ENCODE data around the gene EWSR1. TPM values are rescaled to one million over a fixed set of nuclear protein-coding genes. Genes with fewer than 3 reads are reported as not detected.

EWSR1 gene
- total RNA-seq, 1 donor from 2014 or later: 355 TPM

DNA sequence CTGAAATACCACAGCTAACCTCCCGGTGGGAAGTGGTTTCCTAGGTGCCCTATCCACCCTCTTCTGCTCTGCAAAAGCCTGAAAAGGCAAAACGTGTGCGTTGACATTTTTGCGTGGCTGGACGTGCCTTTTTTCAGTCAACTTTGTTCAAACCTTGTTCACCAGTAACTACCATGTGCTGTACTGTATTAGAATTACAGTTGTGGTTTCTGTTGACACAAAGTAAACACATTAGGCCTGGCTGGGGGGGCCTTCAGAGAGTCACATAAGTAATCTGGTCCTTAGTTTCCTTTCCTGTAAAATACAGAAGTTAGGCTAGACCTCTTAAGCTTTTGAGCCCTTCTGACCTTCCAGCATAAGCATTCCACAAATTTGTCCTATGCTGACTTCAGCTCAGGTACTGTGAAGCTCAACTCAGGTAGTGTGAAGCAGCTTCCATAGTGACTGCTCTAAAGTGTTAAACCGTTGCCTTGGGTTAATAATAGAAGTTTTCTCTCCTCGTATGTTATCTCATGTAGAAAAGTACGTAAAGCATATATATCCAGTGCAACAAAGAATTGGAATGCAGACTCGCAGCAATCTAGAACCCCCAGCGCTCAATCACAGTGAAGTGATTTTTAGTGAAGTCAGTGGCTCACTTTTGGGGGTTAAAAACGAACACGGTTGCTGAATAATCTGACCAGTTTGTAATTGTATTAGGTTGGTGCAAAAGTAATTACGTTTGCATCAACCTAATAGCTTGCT is 1.8 kb downstream of the EWSR1 start:
- Mint-ChIP-seq H3K27me3 (ENCODE audit: unreplicated experiment) (peaks cover 9% of the 10 kb centered on the region), H3K9me3 (ENCODE audit: unreplicated experiment) (peaks cover 13% of the 10 kb centered on the region), H3K4me3 (ENCODE audit: unreplicated experiment) (peak overlapping the region; percentile 97), H3K36me3 (ENCODE audit: unreplicated experiment) (peaks cover 9% of the 10 kb centered on the region), H3K4me1 (ENCODE audit: low read depth, unreplicated experiment) (peaks cover 38% of the 10 kb centered on the region), H3K27ac (ENCODE audit: unreplicated experiment) (peak overlapping the region; percentile 80)
- TF ChIP-seq, protein P1, sequence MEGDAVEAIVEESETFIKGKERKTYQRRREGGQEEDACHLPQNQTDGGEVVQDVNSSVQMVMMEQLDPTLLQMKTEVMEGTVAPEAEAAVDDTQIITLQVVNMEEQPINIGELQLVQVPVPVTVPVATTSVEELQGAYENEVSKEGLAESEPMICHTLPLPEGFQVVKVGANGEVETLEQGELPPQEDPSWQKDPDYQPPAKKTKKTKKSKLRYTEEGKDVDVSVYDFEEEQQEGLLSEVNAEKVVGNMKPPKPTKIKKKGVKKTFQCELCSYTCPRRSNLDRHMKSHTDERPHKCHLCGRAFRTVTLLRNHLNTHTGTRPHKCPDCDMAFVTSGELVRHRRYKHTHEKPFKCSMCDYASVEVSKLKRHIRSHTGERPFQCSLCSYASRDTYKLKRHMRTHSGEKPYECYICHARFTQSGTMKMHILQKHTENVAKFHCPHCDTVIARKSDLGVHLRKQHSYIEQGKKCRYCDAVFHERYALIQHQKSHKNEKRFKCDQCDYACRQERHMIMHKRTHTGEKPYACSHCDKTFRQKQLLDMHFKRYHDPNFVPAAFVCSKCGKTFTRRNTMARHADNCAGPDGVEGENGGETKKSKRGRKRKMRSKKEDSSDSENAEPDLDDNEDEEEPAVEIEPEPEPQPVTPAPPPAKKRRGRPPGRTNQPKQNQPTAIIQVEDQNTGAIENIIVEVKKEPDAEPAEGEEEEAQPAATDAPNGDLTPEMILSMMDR (IDR thresholded peaks at IDR 0.05; ENCODE audit: partially characterized antibody, unreplicated experiment): no peak
- no peak for DNase-seq

DNA sequence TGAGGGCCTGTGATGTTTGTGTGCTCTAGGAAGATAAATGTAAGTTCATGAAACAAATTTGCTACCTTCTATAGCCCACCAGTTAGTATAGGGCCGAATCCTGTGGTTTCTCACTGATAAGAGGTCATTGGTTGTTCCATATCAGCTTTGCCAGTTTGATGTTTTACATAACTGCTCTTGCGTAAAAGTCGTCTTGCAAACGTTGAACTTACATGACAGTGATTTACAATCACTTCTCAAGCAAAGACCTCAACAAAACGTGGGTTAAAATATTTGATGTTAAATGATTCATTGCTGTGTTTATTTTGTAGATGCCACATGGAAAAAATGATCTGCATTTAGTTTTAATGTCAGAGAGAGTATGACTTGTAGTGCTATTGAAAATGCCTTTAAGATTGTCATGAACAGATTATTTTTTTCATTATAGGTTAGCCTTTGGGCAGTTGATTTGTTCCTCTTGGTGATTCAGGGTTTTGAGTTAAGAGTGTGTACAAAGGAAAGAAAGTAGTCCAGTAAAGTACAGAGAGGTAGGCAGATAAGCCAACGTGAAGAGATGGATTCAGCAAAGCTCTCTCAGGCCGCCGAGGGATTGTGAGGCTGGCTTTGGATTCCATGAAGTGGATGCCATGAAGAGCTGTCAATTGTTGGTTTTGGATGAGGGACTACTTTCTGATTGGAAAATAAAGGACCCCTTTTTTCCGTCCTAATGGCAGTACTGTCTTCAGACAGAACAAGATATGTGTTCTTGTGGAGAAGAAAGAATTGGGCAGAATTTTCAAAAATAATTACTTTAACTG is 2.6 kb downstream of the EWSR1 start:
- peaks cover 38% of the 10 kb centered on the region for H3K4me1 Mint-ChIP-seq (ENCODE audit: low read depth, unreplicated experiment)
- peaks cover 9% of the 10 kb centered on the region for H3K36me3 Mint-ChIP-seq (ENCODE audit: unreplicated experiment)
- DNase-seq: no peak
- H3K27ac Mint-ChIP-seq (ENCODE audit: unreplicated experiment): no peak overlapping the region
- H3K9me3 Mint-ChIP-seq (ENCODE audit: unreplicated experiment): peaks cover 13% of the 10 kb centered on the region
- TF ChIP-seq, protein P1 (IDR thresholded peaks at IDR 0.05; ENCODE audit: partially characterized antibody, unreplicated experiment): no peak
- peaks cover 9% of the 10 kb centered on the region for H3K27me3 Mint-ChIP-seq (ENCODE audit: unreplicated experiment)
- H3K4me3 Mint-ChIP-seq (ENCODE audit: unreplicated experiment): peak overlapping the region; percentile 97

DNA sequence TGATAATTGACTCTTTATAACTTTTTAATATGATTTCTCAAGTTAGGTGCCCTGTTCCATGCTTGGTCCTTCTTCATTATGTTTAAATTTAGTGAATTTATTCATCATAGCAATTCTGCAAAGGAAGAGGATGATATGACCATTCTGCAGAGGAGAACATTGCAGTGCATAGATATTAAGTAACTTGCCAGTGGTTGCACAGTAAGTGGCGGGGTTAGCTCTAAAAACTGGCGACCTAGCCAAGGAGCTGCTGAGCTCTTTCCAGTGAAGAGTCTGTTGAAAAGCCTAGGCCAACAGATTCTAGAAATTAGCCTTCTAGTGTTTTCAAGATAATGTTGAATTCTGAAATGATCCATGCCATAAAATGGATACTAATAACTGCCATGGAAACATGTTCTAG is 4.6 kb downstream of the EWSR1 start:
- peaks cover 6% of the 10 kb centered on the region for H3K9me3 Mint-ChIP-seq (ENCODE audit: unreplicated experiment)
- DNase-seq: no peak
- TF ChIP-seq, protein P1 (IDR thresholded peaks at IDR 0.05; ENCODE audit: partially characterized antibody, unreplicated experiment): no peak
- no peak overlapping the region for H3K4me3 Mint-ChIP-seq (ENCODE audit: unreplicated experiment)
- peaks cover 9% of the 10 kb centered on the region for H3K36me3 Mint-ChIP-seq (ENCODE audit: unreplicated experiment)
- H3K27me3 Mint-ChIP-seq (ENCODE audit: unreplicated experiment): peaks cover 7% of the 10 kb centered on the region
- H3K27ac Mint-ChIP-seq (ENCODE audit: unreplicated experiment): no peak overlapping the region
- peaks cover 29% of the 10 kb centered on the region for H3K4me1 Mint-ChIP-seq (ENCODE audit: low read depth, unreplicated experiment)

DNA sequence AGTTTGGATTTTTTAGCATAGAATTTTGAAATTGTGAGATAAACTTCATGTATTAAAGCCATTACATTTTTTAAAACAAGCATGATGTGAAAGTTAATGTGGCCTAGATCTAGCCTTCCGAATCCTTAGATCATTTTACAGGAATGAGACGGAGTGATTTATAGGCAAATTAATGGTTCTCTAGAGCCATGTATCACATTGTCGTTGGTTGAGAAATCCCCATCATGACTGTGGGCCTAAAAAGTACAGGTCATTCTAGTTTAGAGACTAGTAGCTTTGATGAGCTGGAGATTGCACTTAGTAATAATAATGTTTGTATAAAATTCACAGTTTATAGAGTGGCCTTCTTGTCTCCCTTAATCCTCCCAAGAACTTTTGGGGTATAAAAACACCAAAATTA is 7.1 kb downstream of the EWSR1 start:
- Mint-ChIP-seq H3K4me1 (ENCODE audit: low read depth, unreplicated experiment) (peaks cover 24% of the 10 kb centered on the region), H3K36me3 (ENCODE audit: unreplicated experiment) (no peaks in the 10 kb centered on the region), H3K4me3 (ENCODE audit: unreplicated experiment) (no peak overlapping the region), H3K9me3 (ENCODE audit: unreplicated experiment) (peaks cover 1% of the 10 kb centered on the region), H3K27ac (ENCODE audit: unreplicated experiment) (no peak overlapping the region), H3K27me3 (ENCODE audit: unreplicated experiment) (no peaks in the 10 kb centered on the region)
- no peak for DNase-seq
- TF ChIP-seq, protein P1 (IDR thresholded peaks at IDR 0.05; ENCODE audit: partially characterized antibody, unreplicated experiment): no peak

Data from glutamatergic neuron (in vitro differentiated cells).